GM12864 (cell line): ENCODE results near the gene CYS1.

Experiments used
- DNase-seq: peaks from one replicate; pipeline ENCODE4 v3.0.0-alpha.2; 2011; ENCODE audit warnings: low read depth
- H3K4me3 ChIP-seq: 2 replicates; pipeline ENCODE4 v1.5.1; 2011; ENCODE audit warnings: mild to moderate bottlenecking, low read depth, low read length, control low read depth
- CTCF ChIP-seq: IDR thresholded peaks from 2 replicates; pipeline ENCODE4 v1.5.1; 2011; ENCODE audit warnings: low read depth, mild to moderate bottlenecking, moderate library complexity, low read length, control low read depth, inconsistent platforms; ENCODE audit errors: missing control alignments

The CYS1 gene

GRCh38 chr2:10058251-10059015 is 21.8 kb downstream of the CYS1 start:
- no peak for TF ChIP-seq CTCF
- no peak for DNase-seq
- H3K4me3 ChIP-seq = no peak overlapping the region

- no peak for TF ChIP-seq CTCF
- H3K4me3 ChIP-seq = no peak overlapping the region
- no peak for DNase-seq
Measured at GRCh38 chr2:10057231-10058107, 22.7 kb downstream of the CYS1 start.

GRCh38 chr2:10056439-10056838 is 23.8 kb downstream of the CYS1 start:
- TF ChIP-seq CTCF = no peak
- no peak overlapping the region for H3K4me3 ChIP-seq
- DNase-seq = no peak

GRCh38 chr2:10054976-10055375 is 25.2 kb downstream of the CYS1 start:
- H3K4me3 ChIP-seq = no peak overlapping the region
- TF ChIP-seq CTCF = no peak
- no peak for DNase-seq

GRCh38 chr2:10054424-10054823 is 25.8 kb downstream of the CYS1 start:
- no peak overlapping the region for H3K4me3 ChIP-seq
- no peak for DNase-seq
- no peak for TF ChIP-seq CTCF

- no peak for DNase-seq
- no peak for TF ChIP-seq CTCF
Measured at GRCh38 chr2:10053351-10053750, 26.9 kb downstream of the CYS1 start.

More at GRCh38 chr2:10053351-10053750, 26.9 kb downstream of the CYS1 start:
- no peak overlapping the region for H3K4me3 ChIP-seq
